ENCODE results near the gene ZNF844. TPM values are rescaled to one million over a fixed set of nuclear protein-coding genes. Genes with fewer than 3 reads are reported as not detected.

ZNF844 gene
- total and polyA plus RNA-seq, 10 of the 15 experiments (the other 5 are each of a cell fraction or from before 2014, with no cell fraction given) = 0.16 to 1.1 (median 0.70) TPM

GRCh38 chr19:12052497-12053169 lies 11.9 kb upstream of the ZNF844 start, which contains the start of gene ZNF878 (continued):
- TF ChIP-seq ATF2 (IDR thresholded peaks at IDR 0.05; ENCODE audit: low read length) (no peak), TCF3 (IDR thresholded peaks at IDR 0.05; ENCODE audit: borderline replicate concordance, insufficient read depth, low read depth, low read length) (no peak), CHD1 (IDR thresholded peaks at IDR 0.05; ENCODE audit: low read depth, low read length) (no peak)

- DNase-seq (ENCODE audit: low read depth, low spot score) (no peak), FAIRE-seq (no peak), ATAC-seq (no peak)
- Histone ChIP-seq H3K27me3 (replicated peaks in 1 of 2; ENCODE audit: control insufficient read depth in 2 of 2, insufficient read depth in 2 of 2, low read length in 1 of 2) (no peaks in the 10 kb centered on the region), H3K4me3 (no peak overlapping the region), H3K36me3 (ENCODE audit: control insufficient read depth in 2 of 2, insufficient read depth in 2 of 2, low read length in 1 of 2) (no peaks in the 10 kb centered on the region), H2AFZ (ENCODE audit: control insufficient read depth, low read depth, low read length) (no peak overlapping the region), H3K4me2 (ENCODE audit: control insufficient read depth, insufficient read depth) (no peak overlapping the region), H3K4me1 (ENCODE audit: control insufficient read depth, insufficient read depth, low read length) (no peaks in the 10 kb centered on the region), H3K9ac (ENCODE audit: control insufficient read depth, insufficient read depth, low read length) (no peak overlapping the region), H3K9me3 (replicated peaks; ENCODE audit: control insufficient read depth, insufficient read depth, low read length) (no peaks in the 10 kb centered on the region; the same call in 1 of the 3 replicates), H3K79me2 (ENCODE audit: control insufficient read depth, insufficient read depth, low read length) (peaks cover 1% of the 10 kb centered on the region; the same call in 1 of the 2 replicates), H3K27ac (ENCODE audit: control insufficient read depth, insufficient read depth) (no peak overlapping the region), H4K20me1 (ENCODE audit: control insufficient read depth, insufficient read depth) (no peaks in the 10 kb centered on the region)
- WGBS (ENCODE audit: insufficient coverage, insufficient replicate concordance, low lambda C conversion rate, missing lambda C conversion rate) = 38% methylated on average over 5 of the region's 5 CpGs
- POLR2A ChIA-PET = no interaction called here
- in situ Hi-C loops (cut with MboI) (loop anchor here (5.0 kb wide), 1 partner anchor 87 kb away; the partner anchor contains the start of gene ZNF20), intact Hi-C loops (cut with micrococcal nuclease; ENCODE audit: unreplicated experiment) (no loop called here)
- CTCF ChIA-PET = interaction anchor here (0.6 to 7.3 kb wide), 9 partner anchors 20 to 470 kb away, joined by 3 to 44 read pairs (median 5); partner anchors contain the start of gene ZNF700
- TF ChIP-seq PML (IDR thresholded peaks at IDR 0.05; ENCODE audit: low read length) (no peak), NBN (IDR thresholded peaks at IDR 0.05) (no peak), SMARCA5 (IDR thresholded peaks at IDR 0.05) (no peak), ZBED1 (IDR thresholded peaks at IDR 0.05; ENCODE audit: borderline replicate concordance) (no peak), KLF5 (IDR thresholded peaks at IDR 0.05; ENCODE audit: partially characterized antibody) (no peak), SREBF1 (IDR thresholded peaks at IDR 0.05; ENCODE audit: low read length) (no peak), MYB (IDR thresholded peaks at IDR 0.05; ENCODE audit: borderline replicate concordance, low read depth, low read length) (no peak), BMI1 (IDR thresholded peaks at IDR 0.05; ENCODE audit: borderline replicate concordance) (no peak)
- no TSS peak for BruUV-seq (replicated peaks)
- RAD21 ChIA-PET (ENCODE audit: unreplicated experiment) = interaction anchor here (0.8 to 1.2 kb wide), 4 partner anchors 84 to 133 kb away, joined by 3 read pairs; partner anchors contain the start of gene ZNF20
- SMC1A ChIA-PET (ENCODE audit: uncharacterized antibody, unreplicated experiment) = interaction anchor here (1.0 to 3.8 kb wide), 2 partner anchors 68 to 132 kb away, joined by 3 to 15 read pairs; partner anchors contain the start of gene ZNF700
Observed at GRCh38 chr19:12055784-12056183, 8.7 kb upstream of the ZNF844 start.
